Thoracic aorta (tissue), 2 donors: Measurements from ENCODE around the gene PDPK1. TPM values are rescaled to one million over a fixed set of nuclear protein-coding genes. Genes with fewer than 3 reads are reported as not detected.
"Not testable (repeated sequence)": the region's sequence is repeated elsewhere in the genome, so short reads cannot be mapped to it uniquely, and the experiment has no call there.

Experiments used
- ATAC-seq: fragments of 150-250 bp; one replicate; pipeline ENCODE4 v1.8.0; 2017; ENCODE audit warnings: low read depth; ENCODE audit not compliant: insufficient number of reproducible peaks, low FRiP score
- DNase-seq: peaks from one replicate; pipeline ENCODE4 v3.0.0-alpha.2; 2020; ENCODE audit warnings: low spot score
- H3K27ac ChIP-seq, 2 donors: fragments of 200-600 bp; sonication (generic); 1 replicate in 1 of 2; 2 replicates in 1 of 2; pipeline ENCODE4 v1.5.1; 2016; ENCODE audit warnings: mild to moderate bottlenecking in 2 of 2, moderate library complexity in 2 of 2
- H3K27me3 ChIP-seq: fragments of 200-600 bp; sonication (generic); replicated peaks from 2 replicates; pipeline ENCODE4 v1.6.0; 2016; ENCODE audit warnings: mild to moderate bottlenecking; ENCODE audit not compliant: insufficient read depth
- H3K36me3 ChIP-seq: fragments of 200-600 bp; sonication (generic); one replicate; pipeline ENCODE4 v1.5.1; 2016
- H3K4me1 ChIP-seq, 2 donors: fragments of 200-600 bp; sonication (generic); 1 replicate in 1 of 2; 2 replicates in 1 of 2; pipeline versions ENCODE4 v1.5.1 to v1.6.0; 2016; ENCODE audit warnings: low read depth in 2 of 2, mild to moderate bottlenecking in 1 of 2; ENCODE audit not compliant: control insufficient read depth in 1 of 2
- H3K4me3 ChIP-seq: fragments of 200-600 bp; sonication (generic); 2 replicates; pipeline ENCODE4 v1.5.1; 2016; ENCODE audit warnings: mild to moderate bottlenecking
- H3K9me3 ChIP-seq: fragments of 200-600 bp; sonication (generic); 2 replicates; pipeline ENCODE4 v1.5.1; 2016
- total RNA-seq, 2 donors: library from RNA; depleted of rRNA; stranded (reverse); fragments of >200 nt; gene quantifications; one replicate each; pipeline versions ENCODE4 v1.1.0 to v1.2.3, GENCODE V29; 2016
- TF ChIP-seq, protein P1 (sequence below): fragments of 200-600 bp; sonication (generic); IDR thresholded peaks from one replicate; pipeline ENCODE4 v1.5.1; 2019; ENCODE audit warnings: antibody characterized with exemption

Gene PDPK1
- total RNA-seq, 2 donors from 2014 or later: 31.9 to 44.3 TPM

DNA sequence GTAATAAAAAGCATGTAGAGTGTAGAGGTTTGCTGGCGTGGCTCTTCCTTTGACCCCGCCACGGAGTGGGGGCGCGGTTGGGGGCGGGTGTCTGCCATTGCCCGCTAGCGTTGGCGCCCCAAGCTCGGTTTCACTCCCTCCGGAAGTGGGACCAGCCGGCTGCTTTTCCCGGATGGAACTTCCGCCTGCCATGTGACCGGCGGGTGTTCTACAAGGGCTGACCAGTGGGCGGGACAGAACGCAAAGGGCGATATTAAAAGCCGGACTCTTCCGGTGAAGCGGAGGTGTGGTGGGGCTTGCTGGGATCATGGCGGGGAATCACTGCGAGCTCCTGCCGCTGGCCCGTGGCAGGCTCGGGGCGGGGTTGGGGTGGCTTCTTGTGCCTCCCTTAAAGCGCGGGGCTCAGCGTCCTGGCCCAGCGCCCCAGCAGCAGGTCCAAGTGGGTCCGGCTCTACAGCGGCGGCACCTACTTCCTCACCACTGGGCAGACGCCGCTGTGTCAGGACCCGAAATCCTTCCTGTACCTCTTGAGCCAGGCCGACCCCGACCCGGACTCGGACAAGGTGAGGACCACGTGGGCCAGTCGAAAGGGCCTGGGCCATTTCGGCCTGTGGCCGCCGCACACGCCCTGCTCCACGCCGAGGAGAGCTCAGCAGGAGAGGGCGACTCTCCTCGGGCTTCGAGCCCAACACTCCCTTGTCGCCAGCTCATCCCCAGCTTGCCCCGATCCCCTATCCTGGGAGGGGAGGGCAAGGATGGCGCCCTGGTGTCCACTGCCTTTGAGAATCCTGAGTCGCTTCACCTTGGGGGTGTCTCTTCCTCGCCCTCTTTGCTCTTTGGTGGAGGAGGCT, 65.6 kb downstream of the PDPK1 start:
- peaks cover 6% of the 10 kb centered on the region for H3K36me3 ChIP-seq
- DNase-seq (peak; percentile 83), ATAC-seq (peak; percentile 88)
- H3K27me3 ChIP-seq: no peaks in the 10 kb centered on the region
- peak overlapping the region; percentile 92 for H3K4me3 ChIP-seq
- no peaks in the 10 kb centered on the region for H3K9me3 ChIP-seq
- peaks cover 3 to 7% of the 10 kb centered on the region in 2 donors for H3K4me1 ChIP-seq
- peak overlapping the region; percentile 47 to 61 for H3K27ac ChIP-seq
- TF ChIP-seq, protein P1, sequence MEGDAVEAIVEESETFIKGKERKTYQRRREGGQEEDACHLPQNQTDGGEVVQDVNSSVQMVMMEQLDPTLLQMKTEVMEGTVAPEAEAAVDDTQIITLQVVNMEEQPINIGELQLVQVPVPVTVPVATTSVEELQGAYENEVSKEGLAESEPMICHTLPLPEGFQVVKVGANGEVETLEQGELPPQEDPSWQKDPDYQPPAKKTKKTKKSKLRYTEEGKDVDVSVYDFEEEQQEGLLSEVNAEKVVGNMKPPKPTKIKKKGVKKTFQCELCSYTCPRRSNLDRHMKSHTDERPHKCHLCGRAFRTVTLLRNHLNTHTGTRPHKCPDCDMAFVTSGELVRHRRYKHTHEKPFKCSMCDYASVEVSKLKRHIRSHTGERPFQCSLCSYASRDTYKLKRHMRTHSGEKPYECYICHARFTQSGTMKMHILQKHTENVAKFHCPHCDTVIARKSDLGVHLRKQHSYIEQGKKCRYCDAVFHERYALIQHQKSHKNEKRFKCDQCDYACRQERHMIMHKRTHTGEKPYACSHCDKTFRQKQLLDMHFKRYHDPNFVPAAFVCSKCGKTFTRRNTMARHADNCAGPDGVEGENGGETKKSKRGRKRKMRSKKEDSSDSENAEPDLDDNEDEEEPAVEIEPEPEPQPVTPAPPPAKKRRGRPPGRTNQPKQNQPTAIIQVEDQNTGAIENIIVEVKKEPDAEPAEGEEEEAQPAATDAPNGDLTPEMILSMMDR: no peak

- H3K4me1 ChIP-seq, H3K9me3 ChIP-seq, H3K27me3 ChIP-seq, ATAC-seq, DNase-seq, H3K36me3 ChIP-seq: not testable (repeated sequence)
- Histone ChIP-seq H3K27ac (peak overlapping the region in 1 of 2 donors; percentile 47), H3K4me3 (peak overlapping the region; percentile 92)
Observed at GRCh38 chr16:2604016-2604369, 66.2 kb downstream of the PDPK1 start.

DNA sequence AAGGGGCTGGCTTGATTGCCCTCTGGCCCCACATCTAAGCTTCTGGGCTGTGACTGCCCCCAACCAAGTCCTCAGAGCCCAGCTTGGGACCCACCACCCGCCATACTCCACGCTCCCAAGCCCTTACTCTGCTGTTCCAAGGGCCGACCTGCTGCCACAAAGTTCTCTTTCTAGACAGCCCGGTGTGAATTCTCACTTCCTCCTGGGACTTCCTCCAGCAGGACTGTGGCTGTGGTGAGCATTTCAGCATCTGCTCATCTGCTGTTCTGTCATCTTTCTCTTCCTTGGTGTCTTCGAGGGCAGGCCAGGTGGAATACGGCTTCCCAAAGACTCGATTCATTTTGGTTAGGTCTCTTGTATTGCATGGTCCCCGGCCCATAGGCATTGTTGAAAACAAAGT, 69.0 kb downstream of the PDPK1 start:
- peaks cover 13% of the 10 kb centered on the region for H3K36me3 ChIP-seq
- H3K27me3 ChIP-seq, H3K27ac ChIP-seq, H3K9me3 ChIP-seq, ATAC-seq, H3K4me3 ChIP-seq, DNase-seq: not testable (repeated sequence)
- H3K4me1 ChIP-seq: peaks cover 3 to 11% of the 10 kb centered on the region in 2 donors

- H3K4me1 ChIP-seq, ATAC-seq, DNase-seq: not testable (repeated sequence)
Observed at GRCh38 chr16:2609345-2609744, 71.5 kb downstream of the PDPK1 start.

GRCh38 chr16:2609827-2610470, 72.1 kb downstream of the PDPK1 start:
- Histone ChIP-seq H3K36me3 (peaks cover 15% of the 10 kb centered on the region), H3K4me1 (peaks cover 0 to 5% of the 10 kb centered on the region in 2 donors), H3K27ac (no peak overlapping the region), H3K9me3 (no peaks in the 10 kb centered on the region), H3K4me3 (no peak overlapping the region), H3K27me3 (no peaks in the 10 kb centered on the region)
- TF ChIP-seq, protein P1: no peak
- ATAC-seq (no peak), DNase-seq (no peak)

More at GRCh38 chr16:2609345-2609744, 71.5 kb downstream of the PDPK1 start:
- not testable (repeated sequence) for H3K4me3 ChIP-seq, H3K27me3 ChIP-seq, H3K27ac ChIP-seq, H3K9me3 ChIP-seq
- H3K36me3 ChIP-seq: peaks cover 13% of the 10 kb centered on the region

- H3K27ac ChIP-seq: no peak overlapping the region
- no peak for DNase-seq
- no peaks in the 10 kb centered on the region for H3K9me3 ChIP-seq
- no peak for ATAC-seq
- no peak overlapping the region for H3K4me3 ChIP-seq
- peaks cover 17% of the 10 kb centered on the region for H3K36me3 ChIP-seq
- TF ChIP-seq, protein P1: no peak
- H3K4me1 ChIP-seq: peaks cover 0 to 5% of the 10 kb centered on the region in 2 donors
- H3K27me3 ChIP-seq: no peaks in the 10 kb centered on the region
Observed at GRCh38 chr16:2610781-2611498, 73.1 kb downstream of the PDPK1 start.
